ENCODE results near the gene LRCH4.
A peak's percentile ranks its signal among the peaks of the same experiment; 100 is the strongest.

LRCH4 gene

GRCh38 chr7:100613412-100614175, 27.7 kb upstream of the LRCH4 start:
- no peak overlapping the region for H3K4me3 ChIP-seq (ENCODE audit: low read length)
- no peak for TF ChIP-seq ZNF274 (IDR thresholded peaks at IDR 0.05; ENCODE audit: low read depth, low read length)

GRCh38 chr7:100612730-100613390, 26.9 kb upstream of the LRCH4 start:
- TF ChIP-seq ZNF274 (IDR thresholded peaks at IDR 0.05; ENCODE audit: low read depth, low read length) = no peak
- H3K4me3 ChIP-seq (ENCODE audit: low read length) = peak overlapping the region; percentile 59; the same call in 1 of the 2 replicates

- peak within 1 kb of the TSS; percentile 75 for H3K4me3 ChIP-seq (ENCODE audit: low read length)
- no peak for TF ChIP-seq ZNF274 (IDR thresholded peaks at IDR 0.05; ENCODE audit: low read depth, low read length)
Measured at GRCh38 chr7:100611983-100612729, 26.2 kb upstream of the LRCH4 start, which contains the start of gene MOSPD3. Gene MOSPD3 (plus strand): TSS chr7:100612540. CDS start chr7:100612792, 252 bp downstream.

GRCh38 chr7:100609958-100610357, 24.0 kb upstream of the LRCH4 start:
- H3K4me3 ChIP-seq (ENCODE audit: low read length) = no peak overlapping the region
- no peak for TF ChIP-seq ZNF274 (IDR thresholded peaks at IDR 0.05; ENCODE audit: low read depth, low read length)

- no peak overlapping the region for H3K4me3 ChIP-seq (ENCODE audit: low read length)
- TF ChIP-seq ZNF274 (IDR thresholded peaks at IDR 0.05; ENCODE audit: low read depth, low read length) = no peak
Measured at GRCh38 chr7:100607111-100607510, 21.2 kb upstream of the LRCH4 start.

- no peak overlapping the region for H3K4me3 ChIP-seq (ENCODE audit: low read length)
Measured at GRCh38 chr7:100606313-100606712, 20.4 kb upstream of the LRCH4 start.

GRCh38 chr7:100604976-100605911, 19.3 kb upstream of the LRCH4 start:
- peak overlapping the region; percentile 64; the same call in 1 of the 2 replicates for H3K4me3 ChIP-seq (ENCODE audit: low read length)
- no peak for TF ChIP-seq ZNF274 (IDR thresholded peaks at IDR 0.05; ENCODE audit: low read depth, low read length)

More at GRCh38 chr7:100606313-100606712, 20.4 kb upstream of the LRCH4 start:
- TF ChIP-seq ZNF274 (IDR thresholded peaks at IDR 0.05; ENCODE audit: low read depth, low read length) = no peak

- no peak for TF ChIP-seq ZNF274 (IDR thresholded peaks at IDR 0.05; ENCODE audit: low read depth, low read length)
Measured at GRCh38 chr7:100604028-100604975, 18.4 kb upstream of the LRCH4 start.

GRCh38 chr7:100603726-100604027, 17.7 kb upstream of the LRCH4 start:
- H3K4me3 ChIP-seq (ENCODE audit: low read length) = no peak overlapping the region; the same call in 1 of the 2 replicates
- no peak for TF ChIP-seq ZNF274 (IDR thresholded peaks at IDR 0.05; ENCODE audit: low read depth, low read length)

More at GRCh38 chr7:100604028-100604975, 18.4 kb upstream of the LRCH4 start:
- H3K4me3 ChIP-seq (ENCODE audit: low read length) = peak overlapping the region; percentile 64; the same call in 1 of the 2 replicates

GRCh38 chr7:100602889-100603725, 17.2 kb upstream of the LRCH4 start:
- H3K4me3 ChIP-seq (ENCODE audit: low read length) = no peak overlapping the region
- TF ChIP-seq ZNF274 (IDR thresholded peaks at IDR 0.05; ENCODE audit: low read depth, low read length) = no peak

- no peak overlapping the region for H3K4me3 ChIP-seq (ENCODE audit: low read length)
- TF ChIP-seq ZNF274 (IDR thresholded peaks at IDR 0.05; ENCODE audit: low read depth, low read length) = no peak
Measured at GRCh38 chr7:100600730-100601038, 14.8 kb upstream of the LRCH4 start.
